Brain pericyte (primary cell): Measurements from ENCODE around the gene RALGPS1.

Experiments used
- DNase-seq: peaks from one replicate; pipeline ENCODE4 v3.0.0-alpha.2; 2012; ENCODE audit warnings: low read depth, low spot score

Gene RALGPS1

DNA sequence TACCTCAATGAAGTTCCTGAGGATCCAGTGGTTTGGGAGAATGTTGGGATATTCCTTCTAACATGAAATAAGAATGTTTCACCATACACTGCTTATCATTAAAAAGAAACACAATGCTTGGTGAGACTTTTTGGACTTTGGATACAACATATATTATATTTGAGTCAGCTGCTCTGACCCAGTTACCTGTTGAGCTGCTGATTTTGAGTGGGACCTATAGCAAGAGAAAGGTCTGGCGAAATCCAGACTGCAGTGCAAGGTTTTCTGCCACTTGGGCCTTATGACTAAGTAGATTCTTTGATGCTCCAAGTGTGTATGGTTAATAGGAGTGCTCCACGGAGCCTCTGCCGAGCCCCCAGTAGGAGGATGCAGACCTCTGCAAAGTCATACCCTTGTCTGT is 10.0 kb upstream of the RALGPS1 start:
- DNase-seq = no peak

- no peak for DNase-seq
Measured at GRCh38 chr9:126906091-126906490, 8.5 kb upstream of the RALGPS1 start.

DNA sequence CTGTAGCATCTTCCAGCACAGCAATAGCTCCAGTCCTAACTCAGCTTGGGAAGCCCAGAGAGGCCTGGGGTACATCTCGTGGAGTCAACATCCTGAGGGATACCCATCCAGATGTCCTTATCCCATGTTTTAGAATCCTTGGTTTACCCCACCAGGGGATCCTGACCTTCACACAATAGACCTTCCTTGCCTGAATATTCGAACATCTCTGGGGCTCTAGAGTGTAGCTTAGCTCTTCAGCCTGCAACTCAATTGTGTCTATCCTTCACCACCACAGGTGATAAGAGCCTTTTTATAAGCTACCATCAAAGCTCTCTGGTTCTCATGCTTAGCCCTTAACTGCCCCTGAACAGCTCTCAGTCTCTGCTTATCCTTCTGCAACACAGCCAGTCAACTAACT is 7.5 kb upstream of the RALGPS1 start:
- DNase-seq = no peak

DNA sequence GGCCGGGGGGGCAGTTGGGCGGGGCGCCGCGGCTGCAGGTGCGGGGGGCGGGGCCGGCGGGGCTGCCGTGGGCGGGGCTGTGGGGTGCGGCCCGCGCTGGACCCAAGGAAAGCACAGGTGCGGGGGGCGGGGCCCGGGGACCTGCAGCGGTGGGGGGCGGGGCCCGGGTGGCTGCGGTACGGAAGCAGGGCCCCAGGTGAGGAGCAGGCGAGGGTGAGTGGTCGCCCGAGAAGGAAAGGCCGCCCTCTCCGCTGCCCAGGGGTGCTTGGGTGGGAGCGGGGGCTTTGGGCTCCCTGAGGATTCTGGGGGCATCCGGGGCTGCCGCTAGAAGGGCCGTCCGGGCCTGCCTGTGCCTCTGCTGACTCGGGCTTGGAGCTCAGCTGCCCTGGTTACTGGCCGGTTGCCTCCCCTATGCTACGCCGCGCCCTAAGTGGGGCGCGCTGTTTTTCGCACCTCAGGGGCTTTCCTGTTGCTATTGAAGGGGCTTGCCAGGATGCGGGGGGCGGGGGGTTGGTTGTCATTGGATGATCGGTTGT is 767 bp downstream of the RALGPS1 start:
- DNase-seq = no peak

GRCh38 chr9:126915846-126916543 is 1.4 kb downstream of the RALGPS1 start:
- DNase-seq = no peak

- no peak for DNase-seq
Measured at GRCh38 chr9:126916909-126917308, 2.3 kb downstream of the RALGPS1 start.

- no peak for DNase-seq
Measured at GRCh38 chr9:126919193-126919592, 4.6 kb downstream of the RALGPS1 start.

GRCh38 chr9:126925876-126926275 is 11.3 kb downstream of the RALGPS1 start:
- no peak for DNase-seq

GRCh38 chr9:126926364-126926763 is 11.8 kb downstream of the RALGPS1 start:
- no peak for DNase-seq

DNA sequence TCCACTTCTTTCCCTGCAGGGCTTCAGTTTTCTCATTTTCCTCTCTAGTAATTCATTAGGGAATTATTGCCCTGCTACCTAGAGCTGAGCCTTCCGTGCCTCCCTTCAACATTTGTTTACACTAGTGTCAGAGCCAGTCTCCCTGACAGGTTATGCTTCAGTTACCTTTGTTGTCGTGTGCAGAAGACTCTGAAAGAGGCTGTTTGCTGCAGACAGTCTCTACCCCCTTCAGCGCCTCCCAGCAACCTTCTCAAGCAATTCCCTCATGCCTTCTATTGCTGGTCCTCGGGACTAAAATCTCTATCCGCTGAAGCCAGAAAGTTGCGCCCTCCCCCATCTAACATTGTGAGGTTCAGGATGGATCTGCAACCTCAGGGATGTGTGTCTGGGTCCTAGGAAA is 12.8 kb downstream of the RALGPS1 start:
- no peak for DNase-seq

DNA sequence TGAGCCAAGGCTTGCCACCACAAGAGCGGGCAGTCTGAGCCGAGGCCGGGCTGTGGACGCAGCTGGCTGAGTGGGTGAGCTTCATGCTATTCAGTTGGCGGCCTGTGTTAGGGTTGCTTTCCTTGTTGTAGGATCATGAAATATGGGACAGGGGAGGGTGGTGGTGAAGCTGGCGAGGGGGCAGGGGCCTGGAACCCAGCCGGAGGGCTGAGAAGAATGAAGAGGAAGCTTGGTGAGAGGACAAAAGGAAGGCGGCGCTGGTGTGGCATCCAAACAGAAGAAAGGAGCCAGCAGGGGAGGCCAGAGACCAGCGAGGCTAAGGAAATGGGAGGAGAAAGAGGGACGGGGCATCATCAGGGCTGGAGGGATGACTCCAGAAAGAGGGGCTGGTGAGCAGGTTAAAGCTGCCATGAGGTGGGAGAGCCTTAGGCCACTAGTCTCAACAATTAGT is 18.3 kb downstream of the RALGPS1 start:
- no peak for DNase-seq

- DNase-seq = no peak
Measured at GRCh38 chr9:126933334-126933980, 18.9 kb downstream of the RALGPS1 start.

GRCh38 chr9:126934441-126934840 is 19.9 kb downstream of the RALGPS1 start:
- DNase-seq = no peak

DNA sequence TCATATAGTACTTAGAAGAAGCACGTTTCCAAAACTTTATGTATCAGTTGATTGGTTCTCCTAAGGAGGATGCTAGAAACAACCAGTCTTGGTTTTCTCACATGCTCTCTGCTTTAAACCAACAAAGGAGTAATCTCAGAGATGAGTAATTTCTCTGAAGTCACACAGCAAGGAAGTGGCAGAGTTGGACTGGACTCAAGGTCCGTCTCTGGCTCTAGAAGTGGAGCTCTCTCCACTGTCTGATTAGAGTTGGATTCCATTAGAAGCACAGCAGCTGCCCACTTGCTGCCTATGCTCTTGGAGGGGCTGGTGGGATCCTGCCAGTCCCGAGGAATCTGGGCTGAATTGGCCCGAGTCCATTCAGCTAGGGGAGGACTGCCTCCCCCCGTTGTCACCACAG is 21.0 kb downstream of the RALGPS1 start:
- no peak for DNase-seq

GRCh38 chr9:126937444-126937843 is 22.9 kb downstream of the RALGPS1 start:
- DNase-seq = no peak

GRCh38 chr9:126938327-126938726 is 23.7 kb downstream of the RALGPS1 start:
- DNase-seq = no peak

DNA sequence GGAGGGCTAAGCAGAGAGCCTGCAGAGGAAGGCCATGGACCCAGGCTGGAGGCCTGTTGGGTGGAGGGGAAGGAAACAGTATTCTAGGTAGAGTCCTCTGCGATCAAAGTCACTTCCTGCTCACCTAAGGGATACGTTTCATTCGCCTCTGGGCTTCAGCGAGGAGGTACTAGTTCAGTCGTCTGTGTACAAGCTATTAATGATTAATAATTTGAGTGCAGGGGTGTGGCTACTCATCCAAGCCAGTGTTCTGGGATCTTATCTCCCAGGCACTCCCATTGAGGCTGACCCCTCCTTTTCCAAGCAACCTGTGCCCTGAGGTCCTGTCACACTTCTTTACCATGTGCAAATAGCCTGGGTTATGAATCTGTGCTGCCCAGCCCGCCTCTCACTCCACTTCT is 25.2 kb downstream of the RALGPS1 start:
- DNase-seq = no peak

DNA sequence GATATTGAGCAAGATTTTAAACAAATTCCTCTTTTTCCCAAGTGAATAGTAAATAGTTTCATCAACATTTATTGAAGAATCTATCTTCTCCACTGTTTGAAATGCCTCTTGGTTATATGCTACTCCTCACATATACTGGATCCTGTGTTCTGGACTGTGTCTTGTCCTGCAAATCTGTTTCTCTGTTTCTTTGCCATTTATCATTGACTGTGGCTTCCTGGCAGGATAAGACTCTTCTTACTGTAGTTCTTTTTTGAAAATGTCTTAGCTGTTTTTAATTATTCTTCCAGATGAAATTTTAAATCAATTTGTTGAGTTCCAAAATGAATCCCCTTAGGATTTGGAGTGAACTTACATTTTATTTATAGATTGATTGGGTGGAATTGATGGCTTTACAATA is 27.8 kb downstream of the RALGPS1 start:
- no peak for DNase-seq

DNA sequence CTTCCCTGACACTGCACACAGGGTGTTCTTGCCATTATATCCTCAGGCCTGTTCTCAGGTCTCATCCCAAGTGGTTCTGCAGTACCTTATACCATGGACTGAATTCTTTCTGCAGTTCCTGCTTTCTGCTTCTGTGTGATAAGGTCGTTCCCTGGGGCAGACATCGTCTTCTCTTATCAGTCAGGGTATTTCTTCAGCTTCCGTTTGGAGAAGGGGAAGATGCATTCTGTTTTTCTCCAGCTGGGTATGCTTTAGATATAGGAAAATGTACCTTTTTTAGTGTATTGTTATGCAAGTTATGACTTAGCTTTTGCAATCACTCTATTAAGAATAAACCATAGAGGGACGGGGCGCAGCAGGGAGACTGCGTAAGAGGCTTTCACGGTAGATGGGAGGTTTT is 31.1 kb downstream of the RALGPS1 start:
- DNase-seq = no peak

DNA sequence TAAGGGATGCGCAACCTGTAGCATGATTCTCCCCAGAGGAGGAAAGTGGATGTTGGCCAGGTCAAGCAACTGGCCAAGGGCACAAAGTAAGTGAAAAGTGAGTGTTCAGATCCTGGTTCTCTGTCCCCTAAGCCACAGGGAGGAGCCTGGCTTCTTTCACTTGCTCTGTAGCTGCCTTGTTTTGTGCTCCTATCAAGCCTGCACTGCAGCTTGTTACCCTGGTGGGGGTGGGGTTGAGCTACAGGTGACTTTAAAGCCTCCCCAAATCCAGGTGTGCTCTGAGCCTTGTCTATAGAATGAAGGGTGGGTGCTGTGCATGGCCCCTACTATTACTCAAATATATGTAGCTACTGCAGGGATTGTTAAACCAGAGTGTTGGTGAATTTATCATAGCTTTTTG is 32.9 kb downstream of the RALGPS1 start:
- DNase-seq = no peak

- no peak for DNase-seq
Measured at GRCh38 chr9:126952205-126952977, 37.8 kb downstream of the RALGPS1 start.

GRCh38 chr9:126953041-126953809 is 38.6 kb downstream of the RALGPS1 start:
- DNase-seq = no peak
